CD14-positive monocyte (primary cell): ENCODE results near the gene RNF180. TPM values are rescaled to one million over a fixed set of nuclear protein-coding genes. Genes with fewer than 3 reads are reported as not detected.
"Not testable (repeated sequence)": the region's sequence is repeated elsewhere in the genome, so short reads cannot be mapped to it uniquely, and the experiment has no call there.

Experiments used
- DNase-seq, 3 donors: peaks; one replicate each; pipeline ENCODE4 v3.0.0-alpha.2; 2011 to 2022
- H2AFZ ChIP-seq: 2 replicates; pipeline ENCODE4 v1.6.0; 2012; ENCODE audit warnings: mild to moderate bottlenecking, low read depth, low read length, inconsistent platforms; ENCODE audit not compliant: insufficient read depth, poor library complexity, severe bottlenecking
- H3K27ac ChIP-seq, 2 donors: 1 replicate in 1 of 2; 2 replicates in 1 of 2; pipeline ENCODE4 v1.5.1; 2012 to 2013; ENCODE audit warnings: low read length in 2 of 2, control low read depth in 1 of 2, inconsistent platforms in 1 of 2, low read depth in 1 of 2, mild to moderate bottlenecking in 1 of 2
- H3K27me3 ChIP-seq, 2 donors: one replicate each; pipeline versions ENCODE4 v1.6.0 to v1.6.1; 2011 to 2013; ENCODE audit warnings: low read length in 2 of 2; ENCODE audit not compliant: control insufficient read depth in 2 of 2, insufficient read depth in 2 of 2
- H3K36me3 ChIP-seq, 2 donors: replicated peaks in 1 of 2; 1 replicate in 1 of 2; 2 replicates in 1 of 2; pipeline versions ENCODE4 v1.5.1 to v1.6.1; 2012 to 2013; ENCODE audit warnings: low read length in 2 of 2, control low read depth in 1 of 2, inconsistent platforms in 1 of 2, mild to moderate bottlenecking in 1 of 2; ENCODE audit not compliant: insufficient read depth in 2 of 2, control insufficient read depth in 1 of 2
- H3K4me1 ChIP-seq, 2 donors: 1 replicate in 1 of 2; 2 replicates in 1 of 2; pipeline versions ENCODE4 v1.5.1 to v1.6.1; 2012 to 2013; ENCODE audit warnings: low read length in 2 of 2, control low read depth in 1 of 2, inconsistent platforms in 1 of 2, mild to moderate bottlenecking in 1 of 2, moderate library complexity in 1 of 2; ENCODE audit not compliant: insufficient read depth in 2 of 2, control insufficient read depth in 1 of 2
- H3K4me2 ChIP-seq: replicated peaks from 2 replicates; pipeline ENCODE3; 2012; ENCODE audit warnings: low read length, moderate library complexity, mild to moderate bottlenecking; ENCODE audit not compliant: poor library complexity, severe bottlenecking; ENCODE audit errors: extremely low read depth
- H3K4me3 ChIP-seq, 3 experiments: fragments of 200-600 bp in 1 of 3; sonication (generic) in 1 of 3; replicated peaks in 1 of 3; 1 replicate in 2 of 3; 2 replicates in 1 of 3; pipeline ENCODE4 v1.5.1; 2011 to 2013; ENCODE audit warnings: low read length in 3 of 3, mild to moderate bottlenecking in 3 of 3, control low read depth in 2 of 3, low read depth in 2 of 3, inconsistent platforms in 1 of 3, moderate library complexity in 1 of 3
- H3K79me2 ChIP-seq: 2 replicates; pipeline ENCODE4 v1.6.0; 2012; ENCODE audit warnings: mild to moderate bottlenecking, control low read depth, inconsistent platforms, low read length, moderate library complexity; ENCODE audit not compliant: insufficient read depth
- H3K9ac ChIP-seq: 2 replicates; pipeline ENCODE4 v1.6.0; 2017; ENCODE audit warnings: low read length, mild to moderate bottlenecking; ENCODE audit not compliant: insufficient read depth, poor library complexity, severe bottlenecking
- H3K9me3 ChIP-seq, 2 donors: replicated peaks in 1 of 2; 1 replicate in 1 of 2; 2 replicates in 1 of 2; pipeline versions ENCODE4 v1.5.1 to v1.6.1; 2012 to 2013; ENCODE audit warnings: low read length in 2 of 2, control low read depth in 1 of 2; ENCODE audit not compliant: control insufficient read depth in 1 of 2, insufficient read depth in 1 of 2
- H4K20me1 ChIP-seq: 2 replicates; pipeline ENCODE4 v1.6.0; 2012; ENCODE audit warnings: mild to moderate bottlenecking, low read length, control low read depth, moderate library complexity; ENCODE audit not compliant: insufficient read depth
- H3K27ac Mint-ChIP-seq, 7 donors: one replicate each; pipeline ENCODE4 v1.8.0; 2020; ENCODE audit warnings: mild to moderate bottlenecking in 7 of 7, mixed read lengths in 7 of 7, moderate library complexity in 6 of 7, inconsistent platforms in 2 of 7
- H3K27me3 Mint-ChIP-seq, 3 donors: one replicate each; pipeline ENCODE4 v1.8.0; 2021 to 2022; ENCODE audit warnings: low read depth in 3 of 3, mild to moderate bottlenecking in 3 of 3, mixed read lengths in 3 of 3, moderate library complexity in 3 of 3, inconsistent platforms in 1 of 3
- H3K36me3 Mint-ChIP-seq, 2 donors: one replicate each; pipeline ENCODE4 v1.8.0; 2020; ENCODE audit warnings: mixed read lengths in 2 of 2, inconsistent platforms in 1 of 2, mild to moderate bottlenecking in 1 of 2
- H3K4me1 Mint-ChIP-seq: one replicate; pipeline ENCODE4 v1.8.0; 2020; ENCODE audit warnings: mild to moderate bottlenecking, mixed read lengths
- H3K4me3 Mint-ChIP-seq, 2 donors: one replicate each; pipeline ENCODE4 v1.8.0; 2020; ENCODE audit warnings: mild to moderate bottlenecking in 2 of 2, mixed read lengths in 2 of 2, moderate library complexity in 1 of 2
- H3K9me3 Mint-ChIP-seq, 7 donors: one replicate each; pipeline ENCODE4 v1.8.0; 2020 to 2022; ENCODE audit warnings: mixed read lengths in 7 of 7, mild to moderate bottlenecking in 6 of 7, moderate library complexity in 6 of 7, inconsistent platforms in 2 of 7
- WGBS: methylation state at CpG from one replicate; pipeline ENCODE4 v1.1.5; 2013; ENCODE audit warnings: missing lambda C conversion rate; ENCODE audit not compliant: insufficient coverage; 5-methylcytosine and 5-hydroxymethylcytosine counted together
- intact Hi-C, 2 donors: fragments of 100-400 bp; cut with micrococcal nuclease; formaldehyde crosslinking; loops; one replicate each; pipeline versions ENCODE4 v1.15.0 to v1.15.1; 2023
- polyA plus RNA-seq, 3 donors: library from polyadenylated mRNA; depleted of rRNA in 1 of 3; unstranded in 2 of 3; stranded (reverse) in 1 of 3; fragments of 300-500 nt in 2 of 3; fragments of >200 nt in 1 of 3; fragmentation: Illumina TruSeq in 2 of 3; gene quantifications; 1 replicate in 2 of 3; 2 replicates in 1 of 3; pipeline ENCODE4 v1.2.3, GENCODE V29; 2012 to 2021
- TF ChIP-seq, protein P1 (sequence below): fragments of 200-600 bp; IDR thresholded peaks from one replicate; pipeline ENCODE4 v1.8.0; 2022; ENCODE audit warnings: antibody characterized with exemption, mild to moderate bottlenecking

The RNF180 gene
- polyA plus RNA-seq, 3 donors = not detected

GRCh38 chr5:64285188-64286130, 119.8 kb downstream of the RNF180 start:
- H3K9ac ChIP-seq = no peak overlapping the region
- no peaks in the 10 kb centered on the region for H3K36me3 Mint-ChIP-seq
- no peaks in the 10 kb centered on the region for H3K27me3 Mint-ChIP-seq
- H3K36me3 ChIP-seq = no peaks in the 10 kb centered on the region
- no peaks in the 10 kb centered on the region for H3K27me3 ChIP-seq
- H3K4me2 ChIP-seq = no peak overlapping the region
- no peaks in the 10 kb centered on the region for H3K79me2 ChIP-seq
- no peak overlapping the region for H3K4me3 ChIP-seq
- TF ChIP-seq, protein P1, sequence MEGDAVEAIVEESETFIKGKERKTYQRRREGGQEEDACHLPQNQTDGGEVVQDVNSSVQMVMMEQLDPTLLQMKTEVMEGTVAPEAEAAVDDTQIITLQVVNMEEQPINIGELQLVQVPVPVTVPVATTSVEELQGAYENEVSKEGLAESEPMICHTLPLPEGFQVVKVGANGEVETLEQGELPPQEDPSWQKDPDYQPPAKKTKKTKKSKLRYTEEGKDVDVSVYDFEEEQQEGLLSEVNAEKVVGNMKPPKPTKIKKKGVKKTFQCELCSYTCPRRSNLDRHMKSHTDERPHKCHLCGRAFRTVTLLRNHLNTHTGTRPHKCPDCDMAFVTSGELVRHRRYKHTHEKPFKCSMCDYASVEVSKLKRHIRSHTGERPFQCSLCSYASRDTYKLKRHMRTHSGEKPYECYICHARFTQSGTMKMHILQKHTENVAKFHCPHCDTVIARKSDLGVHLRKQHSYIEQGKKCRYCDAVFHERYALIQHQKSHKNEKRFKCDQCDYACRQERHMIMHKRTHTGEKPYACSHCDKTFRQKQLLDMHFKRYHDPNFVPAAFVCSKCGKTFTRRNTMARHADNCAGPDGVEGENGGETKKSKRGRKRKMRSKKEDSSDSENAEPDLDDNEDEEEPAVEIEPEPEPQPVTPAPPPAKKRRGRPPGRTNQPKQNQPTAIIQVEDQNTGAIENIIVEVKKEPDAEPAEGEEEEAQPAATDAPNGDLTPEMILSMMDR = no peak
- intact Hi-C loops = no loop called here
- H3K4me1 ChIP-seq = no peaks in the 10 kb centered on the region
- 90% methylated on average over 5 of the region's 8 CpGs for WGBS
- H3K4me1 Mint-ChIP-seq = no peaks in the 10 kb centered on the region
- no peak overlapping the region for H3K27ac ChIP-seq
- H3K9me3 Mint-ChIP-seq = peaks cover 9 to 20% (median 16%) of the 10 kb centered on the region in 7 donors
- no peak overlapping the region for H2AFZ ChIP-seq
- peaks cover 11 to 27% of the 10 kb centered on the region in 2 donors for H3K9me3 ChIP-seq
- H3K4me3 Mint-ChIP-seq = no peak overlapping the region
- no peak for DNase-seq
- no peak overlapping the region for H3K27ac Mint-ChIP-seq
- H4K20me1 ChIP-seq = no peaks in the 10 kb centered on the region

GRCh38 chr5:64286381-64286780, 120.7 kb downstream of the RNF180 start:
- H3K27me3 Mint-ChIP-seq = no peaks in the 10 kb centered on the region
- H3K79me2 ChIP-seq = no peaks in the 10 kb centered on the region
- TF ChIP-seq, protein P1 = no peak
- DNase-seq = no peak
- H3K4me3 Mint-ChIP-seq = no peak overlapping the region
- H3K4me3 ChIP-seq = no peak overlapping the region
- peaks cover 9 to 24% (median 19%) of the 10 kb centered on the region in 7 donors for H3K9me3 Mint-ChIP-seq
- no peak overlapping the region for H3K27ac ChIP-seq
- no peaks in the 10 kb centered on the region for H4K20me1 ChIP-seq
- H3K36me3 ChIP-seq = no peaks in the 10 kb centered on the region
- WGBS = no CpG with 5 or more reads among the region's 1 CpG
- no peaks in the 10 kb centered on the region for H3K36me3 Mint-ChIP-seq
- H3K4me1 ChIP-seq = no peaks in the 10 kb centered on the region
- peaks cover 14 to 23% of the 10 kb centered on the region in 2 donors for H3K9me3 ChIP-seq
- no peak overlapping the region for H3K27ac Mint-ChIP-seq
- H3K9ac ChIP-seq = no peak overlapping the region
- intact Hi-C loops = no loop called here
- H3K27me3 ChIP-seq = no peaks in the 10 kb centered on the region
- no peaks in the 10 kb centered on the region for H3K4me1 Mint-ChIP-seq
- no peak overlapping the region for H2AFZ ChIP-seq
- no peak overlapping the region for H3K4me2 ChIP-seq

GRCh38 chr5:64288496-64288895, 122.9 kb downstream of the RNF180 start:
- H3K27me3 ChIP-seq, H3K4me1 Mint-ChIP-seq, H3K27ac ChIP-seq, H2AFZ ChIP-seq, H3K27me3 Mint-ChIP-seq, H3K79me2 ChIP-seq, DNase-seq, H4K20me1 ChIP-seq, H3K4me3 Mint-ChIP-seq, H3K36me3 Mint-ChIP-seq, H3K4me2 ChIP-seq, H3K27ac Mint-ChIP-seq, H3K4me1 ChIP-seq, H3K4me3 ChIP-seq, H3K36me3 ChIP-seq, H3K9ac ChIP-seq, intact Hi-C loops: not testable (repeated sequence)
- H3K9me3 ChIP-seq = peaks cover 29 to 32% of the 10 kb centered on the region in 2 donors
- H3K9me3 Mint-ChIP-seq = peaks cover 8 to 36% (median 22%) of the 10 kb centered on the region in 7 donors
- WGBS = no CpG with 5 or more reads among the region's 2 CpGs
